Skeletal muscle satellite cell (primary cell): ENCODE data around the gene CFAP97. TPM values are rescaled to one million over a fixed set of nuclear protein-coding genes. Genes with fewer than 3 reads are reported as not detected.
"Not testable (repeated sequence)": the region's sequence is repeated elsewhere in the genome, so short reads cannot be mapped to it uniquely, and the experiment has no call there.

Source experiments
- H3K27me3 ChIP-seq: 2 replicates; pipeline ENCODE4 v1.7.0; 2013; ENCODE audit warnings: low read length; ENCODE audit not compliant: control insufficient read depth, insufficient read depth
- H3K36me3 ChIP-seq: 2 replicates; pipeline ENCODE4 v1.7.0; 2013; ENCODE audit warnings: mild to moderate bottlenecking, control low read depth, low read length; ENCODE audit not compliant: insufficient read depth
- H3K4me1 ChIP-seq: 2 replicates; pipeline ENCODE4 v1.7.0; 2013; ENCODE audit warnings: low read length; ENCODE audit not compliant: control insufficient read depth, insufficient read depth
- H3K4me2 ChIP-seq: 2 replicates; pipeline ENCODE4 v1.7.0; 2013; ENCODE audit warnings: mild to moderate bottlenecking, low read length
- H3K4me3 ChIP-seq: 2 replicates; pipeline ENCODE4 v1.7.0; 2013; ENCODE audit warnings: low read length
- H3K9ac ChIP-seq: 2 replicates; pipeline ENCODE4 v1.7.0; 2013; ENCODE audit warnings: mild to moderate bottlenecking, low read depth, low read length, moderate library complexity
- H3K9me3 ChIP-seq: replicated peaks from 2 replicates; pipeline ENCODE4 v1.7.0; 2013; ENCODE audit warnings: mild to moderate bottlenecking, control low read depth, low read length
- total RNA-seq: library from RNA; depleted of rRNA; stranded (reverse); fragments of >200 nt; gene quantifications from 2 replicates; pipeline ENCODE4 v1.2.3, GENCODE V29; 2012; rRNA removed

CFAP97 gene
- total RNA-seq = 44.6 and 51.5 TPM in 2 replicates

- peak within 1 kb of the TSS; percentile 82 for H3K4me2 ChIP-seq
- H3K9ac ChIP-seq = peak within 1 kb of the TSS; percentile 96
- H3K4me1 ChIP-seq = peaks cover 30% of the 10 kb centered on the region
- no peaks in the 10 kb centered on the region for H3K36me3 ChIP-seq
- peak within 1 kb of the TSS; percentile 80 for H3K4me3 ChIP-seq
- no peaks in the 10 kb centered on the region for H3K9me3 ChIP-seq
- H3K27me3 ChIP-seq = no peaks in the 10 kb centered on the region
These were observed at the start of gene CFAP97 for GRCh38 chr4:185203486-185204237. TSS of gene CFAP97 (minus strand) at chr4:185204000. CDS start at chr4:185191196, 12,804 bp downstream.

DNA sequence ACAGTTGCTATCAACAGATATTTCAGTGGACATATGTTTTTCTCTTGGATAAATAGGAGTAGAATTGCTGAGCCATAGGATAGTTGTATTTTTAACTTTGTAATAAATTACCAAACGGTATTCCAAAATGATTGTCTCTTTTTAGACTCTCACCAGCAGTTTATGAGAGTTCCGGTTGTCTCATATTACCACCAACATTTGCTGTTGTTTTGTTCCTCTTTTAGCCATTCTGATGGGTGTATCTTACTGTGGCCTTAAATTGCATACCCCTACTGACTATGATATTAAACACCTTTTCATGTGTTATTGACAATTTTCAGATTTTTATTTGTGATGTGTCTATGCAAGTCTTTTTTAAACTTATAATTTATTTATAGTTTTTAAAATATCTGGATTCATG is 45.3 kb upstream of the CFAP97 start:
- no peak overlapping the region for H3K4me3 ChIP-seq
- peaks cover 6% of the 10 kb centered on the region for H3K36me3 ChIP-seq
- no peaks in the 10 kb centered on the region for H3K9me3 ChIP-seq
- H3K4me2 ChIP-seq = no peak overlapping the region
- peaks cover 4% of the 10 kb centered on the region for H3K4me1 ChIP-seq
- no peaks in the 10 kb centered on the region for H3K27me3 ChIP-seq
- H3K9ac ChIP-seq = no peak overlapping the region

- Histone ChIP-seq H3K9me3 (no peaks in the 10 kb centered on the region), H3K9ac (no peak overlapping the region), H3K4me2 (no peak overlapping the region), H3K36me3 (peaks cover 6% of the 10 kb centered on the region), H3K4me3 (no peak overlapping the region), H3K27me3 (no peaks in the 10 kb centered on the region), H3K4me1 (peaks cover 4% of the 10 kb centered on the region)
These were observed 44.7 kb upstream of the CFAP97 start for GRCh38 chr4:185248393-185249039.

DNA sequence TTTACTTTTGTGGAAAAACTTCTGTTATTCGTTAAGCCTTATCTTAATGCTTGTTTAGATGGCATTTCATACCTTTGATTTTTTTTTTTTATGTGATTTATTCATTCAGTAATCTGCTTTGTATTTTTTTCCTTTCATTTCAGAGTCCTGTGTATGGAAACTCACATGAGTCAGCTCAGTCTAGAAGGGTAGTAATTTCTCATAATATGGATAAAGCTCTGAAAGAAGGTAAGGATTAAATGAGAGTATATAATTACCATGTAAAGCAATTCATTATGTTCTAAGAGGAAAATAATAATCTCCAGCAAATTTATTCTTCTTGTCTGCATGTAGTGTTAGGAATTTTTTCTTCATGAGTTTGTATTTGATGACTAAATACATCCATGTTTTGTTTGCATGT is 43.4 kb upstream of the CFAP97 start:
- peaks cover 14% of the 10 kb centered on the region for H3K4me1 ChIP-seq
- H3K9ac ChIP-seq = no peak overlapping the region
- H3K27me3 ChIP-seq = no peaks in the 10 kb centered on the region
- no peak overlapping the region for H3K4me3 ChIP-seq
- H3K9me3 ChIP-seq = no peaks in the 10 kb centered on the region
- H3K36me3 ChIP-seq = peaks cover 6% of the 10 kb centered on the region
- H3K4me2 ChIP-seq = no peak overlapping the region

DNA sequence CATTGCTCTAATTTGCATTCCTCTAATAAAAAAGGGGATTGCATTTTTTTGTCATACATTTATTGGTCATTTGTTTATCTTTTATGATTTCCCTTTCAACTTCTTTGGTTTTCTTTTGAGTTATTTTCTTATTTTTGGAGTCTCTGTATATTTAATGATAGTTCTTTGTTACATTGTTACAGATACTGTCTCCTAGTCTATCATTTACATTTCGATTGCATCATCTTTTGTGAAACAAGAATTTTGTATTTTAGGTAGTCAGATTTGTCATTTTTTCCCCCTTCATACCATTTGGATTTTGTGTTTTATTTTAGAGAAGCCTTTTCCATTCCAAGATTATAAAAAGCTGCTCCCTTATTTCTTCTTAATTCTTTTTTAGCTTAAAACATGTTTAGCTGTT is 42.7 kb upstream of the CFAP97 start:
- no peak overlapping the region for H3K4me3 ChIP-seq
- H3K4me1 ChIP-seq = peaks cover 14% of the 10 kb centered on the region
- H3K36me3 ChIP-seq = peaks cover 6% of the 10 kb centered on the region
- no peaks in the 10 kb centered on the region for H3K9me3 ChIP-seq
- no peak overlapping the region for H3K9ac ChIP-seq
- H3K4me2 ChIP-seq = no peak overlapping the region
- H3K27me3 ChIP-seq = no peaks in the 10 kb centered on the region

DNA sequence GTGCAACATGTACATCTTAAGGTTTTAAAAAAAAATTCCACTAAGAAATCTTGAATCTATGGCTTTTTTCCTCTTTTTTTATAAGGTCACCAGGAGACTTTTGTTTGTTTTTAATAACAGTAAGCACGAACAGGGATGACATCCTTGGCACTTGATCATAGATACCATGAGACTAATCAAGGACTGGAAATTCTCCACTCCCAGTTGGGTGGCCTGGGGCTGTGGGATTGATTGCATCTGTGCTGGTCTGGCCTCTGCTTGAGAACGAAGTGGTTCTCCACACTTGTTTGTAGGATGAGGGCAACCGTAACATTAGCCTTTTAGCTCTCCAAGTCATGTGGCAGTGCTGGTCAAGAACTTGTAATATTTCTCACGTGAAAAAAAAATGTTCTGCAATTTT is 41.0 kb upstream of the CFAP97 start:
- peaks cover 14% of the 10 kb centered on the region for H3K4me1 ChIP-seq
- H3K36me3 ChIP-seq = peaks cover 6% of the 10 kb centered on the region
- no peaks in the 10 kb centered on the region for H3K9me3 ChIP-seq
- H3K4me2 ChIP-seq = no peak overlapping the region
- no peak overlapping the region for H3K4me3 ChIP-seq
- H3K27me3 ChIP-seq = no peaks in the 10 kb centered on the region
- H3K9ac ChIP-seq = no peak overlapping the region

- Histone ChIP-seq H3K9ac (no peak overlapping the region), H3K9me3 (no peaks in the 10 kb centered on the region), H3K4me3 (no peak overlapping the region), H3K27me3 (no peaks in the 10 kb centered on the region), H3K4me2 (no peak overlapping the region), H3K4me1 (peaks cover 15% of the 10 kb centered on the region), H3K36me3 (peaks cover 5% of the 10 kb centered on the region)
These were observed 40.1 kb upstream of the CFAP97 start for GRCh38 chr4:185243879-185244278.

DNA sequence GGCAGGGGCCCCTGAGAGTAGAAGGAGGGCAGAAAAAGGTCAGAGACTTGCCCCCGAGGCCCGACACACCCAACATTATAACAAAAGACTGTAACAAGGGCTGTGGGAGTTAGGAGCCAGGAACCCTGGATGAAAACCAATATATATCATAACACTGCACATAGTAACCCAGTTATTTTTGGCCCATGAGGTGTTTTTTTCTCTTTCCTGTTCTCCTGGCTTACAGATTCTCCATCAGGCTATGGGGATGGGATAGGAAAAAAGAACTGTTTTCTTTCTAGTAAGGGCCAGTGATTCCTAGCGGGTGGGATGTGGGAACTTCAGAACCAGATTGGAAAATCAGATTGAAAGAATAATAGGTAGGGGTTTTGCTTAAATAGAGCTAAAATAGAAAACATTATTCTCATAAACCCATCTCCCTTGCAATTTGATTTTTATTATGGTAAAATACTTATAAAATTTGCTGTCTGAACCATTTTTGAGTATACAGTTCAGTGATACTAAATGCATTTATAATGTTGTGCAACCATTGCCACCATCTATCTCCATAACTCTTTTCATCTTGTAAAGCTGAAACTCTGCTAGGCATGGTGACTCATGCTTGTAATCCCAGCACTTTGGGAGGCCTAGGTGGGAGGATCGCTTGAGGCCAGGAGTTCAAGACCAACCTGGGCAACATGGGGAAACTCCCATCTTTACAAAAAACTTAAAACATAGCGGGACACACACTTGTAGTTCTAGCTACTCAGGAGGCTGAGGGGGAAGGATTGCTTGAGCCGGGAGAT is 39.1 kb upstream of the CFAP97 start:
- Histone ChIP-seq H3K27me3 (no peaks in the 10 kb centered on the region), H3K36me3 (no peaks in the 10 kb centered on the region), H3K4me3 (no peak overlapping the region), H3K9ac (no peak overlapping the region), H3K4me2 (no peak overlapping the region), H3K4me1 (peaks cover 24% of the 10 kb centered on the region), H3K9me3 (no peaks in the 10 kb centered on the region)

- H3K4me1 ChIP-seq = peaks cover 25% of the 10 kb centered on the region
- not testable (repeated sequence) for H3K27me3 ChIP-seq, H3K9ac ChIP-seq, H3K9me3 ChIP-seq, H3K4me2 ChIP-seq, H3K4me3 ChIP-seq, H3K36me3 ChIP-seq
These were observed 36.7 kb upstream of the CFAP97 start for GRCh38 chr4:185240486-185240885.

DNA sequence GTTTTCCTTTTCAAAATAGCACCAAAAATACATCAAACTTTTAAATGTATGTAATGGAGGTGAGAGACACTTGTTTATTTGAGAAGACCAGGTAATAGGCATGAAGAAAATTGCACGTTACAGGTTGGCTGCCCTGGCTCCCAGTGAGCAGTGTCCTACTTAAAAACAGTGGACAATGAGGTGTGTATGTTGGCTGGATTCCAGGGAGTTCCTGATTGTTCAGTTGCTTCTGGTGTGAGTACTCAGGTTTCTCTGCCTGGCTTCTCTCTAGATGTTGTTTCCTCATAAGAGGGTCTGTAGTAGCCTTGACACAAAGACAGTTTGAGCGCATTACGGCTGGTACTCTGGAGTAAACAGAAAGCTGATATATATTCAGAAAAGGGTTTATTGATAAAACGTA is 35.0 kb upstream of the CFAP97 start:
- H3K36me3 ChIP-seq = no peaks in the 10 kb centered on the region
- H3K27me3 ChIP-seq = no peaks in the 10 kb centered on the region
- peaks cover 25% of the 10 kb centered on the region for H3K4me1 ChIP-seq
- no peaks in the 10 kb centered on the region for H3K9me3 ChIP-seq
- H3K4me3 ChIP-seq = no peak overlapping the region
- H3K9ac ChIP-seq = no peak overlapping the region
- no peak overlapping the region for H3K4me2 ChIP-seq

GRCh38 chr4:185238215-185238681 is 34.4 kb upstream of the CFAP97 start:
- Histone ChIP-seq H3K4me2 (peak overlapping the region; percentile 33), H3K27me3 (no peaks in the 10 kb centered on the region), H3K9ac (no peak overlapping the region), H3K9me3 (no peaks in the 10 kb centered on the region), H3K4me1 (peaks cover 25% of the 10 kb centered on the region), H3K4me3 (no peak overlapping the region), H3K36me3 (no peaks in the 10 kb centered on the region)
